Measurements from ENCODE around the gene TSPAN12.
"Not testable (repeated sequence)": the region's sequence is repeated elsewhere in the genome, so short reads cannot be mapped to it uniquely, and the experiment has no call there.

The TSPAN12 gene

DNA sequence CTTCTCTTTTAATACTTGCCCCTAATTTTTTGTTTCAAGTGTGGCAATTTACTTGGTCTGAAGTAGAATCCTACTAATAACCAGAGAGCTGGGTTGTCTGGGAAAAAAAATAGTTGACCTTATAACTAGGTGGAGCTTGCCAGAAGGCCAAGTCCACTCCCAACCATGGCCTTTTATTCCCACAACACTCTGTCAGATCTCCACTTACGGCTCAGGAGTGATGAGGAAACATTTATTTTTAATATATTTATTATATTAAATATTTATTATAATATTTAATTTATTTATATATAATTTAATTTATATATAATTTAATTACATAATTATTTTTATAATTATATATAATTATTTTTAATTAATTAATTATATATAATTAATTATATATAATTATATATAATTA is 58.8 kb downstream of the TSPAN12 start:
- Mint-ChIP-seq H3K27ac (no peak overlapping the region), H3K27me3 (no peaks in the 10 kb centered on the region), H3K9me3 (no peaks in the 10 kb centered on the region), H3K4me1 (no peaks in the 10 kb centered on the region), H3K4me3 (no peak overlapping the region)
- no peak for DNase-seq
- ATAC-seq: no peak

DNA sequence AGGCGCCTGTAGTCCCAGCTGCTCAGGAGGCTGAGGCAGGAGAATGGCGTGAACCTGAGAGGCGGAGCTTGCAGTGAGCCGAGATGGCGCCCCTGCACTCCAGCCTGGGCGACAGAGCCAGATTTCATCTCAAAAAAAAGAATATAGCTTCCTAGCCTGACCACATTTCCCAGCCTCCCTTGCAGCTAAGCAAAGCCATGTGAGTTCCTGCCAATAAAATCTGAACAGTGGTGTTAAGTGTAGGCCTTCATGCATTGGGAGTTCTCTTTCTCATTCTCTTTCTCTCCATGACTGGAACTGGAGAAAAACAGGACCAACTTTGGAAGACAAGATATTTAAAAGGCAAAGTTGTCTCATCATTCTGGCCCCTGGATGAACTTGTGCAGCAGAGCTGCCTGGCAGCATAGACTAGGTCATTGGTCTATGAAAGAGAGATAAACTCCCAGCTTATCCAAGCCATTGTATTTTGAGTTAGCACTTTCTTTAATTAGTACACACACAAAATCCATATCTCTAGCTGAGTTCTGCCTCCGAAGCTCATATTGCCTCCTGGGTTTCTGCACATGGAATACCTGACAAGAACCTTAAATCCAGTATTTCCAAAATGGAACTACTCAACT is 60.8 kb downstream of the TSPAN12 start:
- Mint-ChIP-seq H3K4me1 (no peaks in the 10 kb centered on the region), H3K9me3 (no peaks in the 10 kb centered on the region), H3K4me3 (no peak overlapping the region), H3K27ac (no peak overlapping the region), H3K27me3 (no peaks in the 10 kb centered on the region)
- no peak for DNase-seq
- ATAC-seq: no peak

DNA sequence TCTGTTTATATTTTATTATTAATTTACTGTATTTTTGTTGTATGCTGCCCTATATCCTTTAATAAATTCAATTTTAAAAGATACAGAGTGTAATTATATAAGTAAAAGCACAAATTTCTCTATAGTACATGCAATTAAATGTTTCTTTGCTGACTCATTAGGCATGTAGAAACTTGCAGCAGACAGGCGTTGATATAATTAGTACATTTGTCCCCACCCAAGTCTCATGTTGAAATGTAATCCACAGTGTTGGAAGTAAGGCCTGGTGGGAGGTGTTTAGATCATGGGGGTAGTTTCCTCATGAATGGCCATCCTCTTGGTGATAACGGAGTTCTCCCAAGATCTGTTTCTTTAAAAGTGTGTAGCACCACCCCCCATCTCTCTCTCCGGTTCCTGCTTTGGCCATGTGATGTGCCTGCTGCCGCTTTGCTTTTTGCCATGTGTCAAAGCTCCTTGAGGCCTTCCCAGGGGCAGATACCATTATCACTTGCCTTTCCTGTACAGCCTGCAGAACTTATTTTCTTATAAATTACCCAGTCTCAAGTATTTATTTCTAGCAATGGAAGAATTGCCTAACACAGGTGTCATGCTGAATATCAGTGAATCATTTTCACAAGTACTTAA is 63.7 kb downstream of the TSPAN12 start:
- no peak overlapping the region for H3K4me3 Mint-ChIP-seq
- ATAC-seq (no peak), DNase-seq (no peak)
- peaks cover 3% of the 10 kb centered on the region for H3K27me3 Mint-ChIP-seq
- no peaks in the 10 kb centered on the region for H3K4me1 Mint-ChIP-seq
- no peaks in the 10 kb centered on the region for H3K9me3 Mint-ChIP-seq
- H3K27ac Mint-ChIP-seq: no peak overlapping the region

DNA sequence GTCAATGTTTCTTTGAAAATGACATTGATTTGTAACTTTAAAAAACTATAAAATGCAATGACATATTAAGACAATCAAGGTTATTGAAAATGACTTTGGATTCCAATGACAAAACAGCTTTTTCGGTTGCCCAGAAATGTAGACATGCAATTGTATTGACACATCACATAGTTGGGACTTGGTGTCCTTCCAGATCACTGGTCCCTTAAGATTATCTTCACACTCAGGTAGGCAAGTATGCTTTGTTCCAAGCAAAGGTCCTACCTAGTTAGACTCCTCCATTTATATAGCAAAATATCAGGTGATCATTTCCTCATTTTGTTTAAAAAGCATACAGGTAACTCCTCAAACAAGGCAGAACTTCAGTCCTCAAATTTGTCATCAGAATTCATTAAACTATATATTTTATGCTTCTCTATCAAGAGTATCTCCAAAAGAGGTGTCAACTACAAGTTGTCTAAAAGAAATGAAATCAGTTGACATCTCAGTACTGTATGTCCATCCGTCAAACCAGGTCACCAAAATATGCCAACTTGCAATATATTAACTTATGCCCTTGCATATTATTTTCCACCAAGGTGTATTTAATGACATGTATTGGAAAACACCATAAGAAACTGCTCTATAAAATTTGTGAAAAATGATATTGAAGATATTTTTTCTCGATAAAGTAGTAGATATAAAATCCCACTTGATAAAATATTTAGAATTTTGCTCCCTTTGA is 64.6 kb downstream of the TSPAN12 start:
- ATAC-seq (no peak), DNase-seq (no peak)
- no peaks in the 10 kb centered on the region for H3K4me1 Mint-ChIP-seq
- no peak overlapping the region for H3K27ac Mint-ChIP-seq
- no peak overlapping the region for H3K4me3 Mint-ChIP-seq
- H3K27me3 Mint-ChIP-seq: peaks cover 9% of the 10 kb centered on the region
- no peaks in the 10 kb centered on the region for H3K9me3 Mint-ChIP-seq

DNA sequence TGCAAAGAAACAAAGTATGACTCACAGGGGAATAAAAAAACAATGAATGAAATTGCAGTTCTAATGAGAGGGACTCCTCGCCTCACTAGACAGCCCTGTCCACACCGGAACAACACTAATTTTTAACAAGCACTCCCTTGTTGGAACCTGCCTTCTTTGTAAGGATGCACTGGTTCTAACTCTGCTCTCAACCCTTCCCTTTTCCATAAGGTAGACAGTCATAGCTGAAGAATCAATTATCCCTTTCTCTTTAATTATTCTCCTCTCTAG is 65.1 kb downstream of the TSPAN12 start:
- peaks cover 9% of the 10 kb centered on the region for H3K27me3 Mint-ChIP-seq
- H3K4me3 Mint-ChIP-seq: no peak overlapping the region
- no peaks in the 10 kb centered on the region for H3K4me1 Mint-ChIP-seq
- ATAC-seq (no peak), DNase-seq (no peak)
- H3K9me3 Mint-ChIP-seq: no peaks in the 10 kb centered on the region
- no peak overlapping the region for H3K27ac Mint-ChIP-seq

DNA sequence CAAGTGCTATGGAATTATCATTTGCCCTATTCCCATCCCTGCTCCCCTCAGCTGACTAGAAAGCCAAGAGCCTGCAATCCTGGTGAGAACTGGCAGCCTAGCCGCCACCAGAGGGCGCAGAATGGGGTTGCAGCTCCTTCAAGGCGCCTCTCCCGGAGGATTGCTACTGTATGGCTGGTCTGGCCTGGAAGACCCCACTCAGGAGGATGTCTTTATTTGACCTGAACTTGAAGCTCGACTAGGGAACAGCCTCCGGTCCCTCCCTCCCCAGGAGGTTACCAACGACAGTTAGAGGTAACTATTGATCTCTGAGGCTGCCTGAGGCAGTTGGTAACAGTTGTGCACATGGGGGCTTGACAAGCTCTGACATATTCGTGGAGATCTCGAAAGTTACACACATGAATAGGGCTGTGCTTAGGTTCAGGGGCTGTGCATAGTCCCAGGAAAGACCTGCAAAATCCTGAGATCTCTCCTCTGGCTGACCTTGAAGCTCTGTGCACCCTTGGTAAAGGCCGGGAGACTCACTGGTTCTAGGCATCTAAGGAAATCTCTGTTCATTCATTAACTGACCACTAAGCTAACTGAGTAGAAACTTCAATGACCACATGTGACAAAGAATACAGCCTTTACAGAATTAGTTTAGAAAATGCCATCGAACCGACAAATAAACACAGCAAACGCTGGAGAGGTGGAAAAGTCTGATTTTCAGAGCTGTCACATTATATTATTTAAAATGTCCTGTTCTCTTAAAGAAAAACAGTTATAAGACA is 65.7 kb downstream of the TSPAN12 start:
- Mint-ChIP-seq H3K9me3 (no peaks in the 10 kb centered on the region), H3K4me1 (no peaks in the 10 kb centered on the region), H3K27me3 (peaks cover 9% of the 10 kb centered on the region), H3K4me3 (no peak overlapping the region), H3K27ac (no peak overlapping the region)
- DNase-seq (peak; percentile 47 to 54), ATAC-seq (peak; percentile 73)

DNA sequence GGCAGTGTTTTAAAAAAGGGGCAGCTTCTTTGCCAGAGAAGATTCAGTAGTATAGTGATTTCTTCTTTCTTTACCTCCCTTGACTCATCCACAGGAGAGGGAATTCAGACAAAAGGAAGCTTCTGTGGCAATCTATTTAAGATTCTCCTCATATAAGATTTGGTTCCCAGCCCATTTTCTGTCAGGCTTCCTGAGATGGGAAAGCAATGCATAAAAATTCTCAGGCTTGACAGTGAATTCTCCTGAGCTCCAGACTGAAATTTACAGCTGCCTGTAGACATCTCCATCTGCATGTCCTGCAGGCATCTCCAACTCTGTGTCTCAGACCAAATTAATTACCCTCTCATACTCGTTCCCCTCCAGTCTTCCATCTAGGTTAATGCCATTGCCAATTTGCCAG is 72.8 kb downstream of the TSPAN12 start:
- ATAC-seq (no peak), DNase-seq (no peak)
- peaks cover 17% of the 10 kb centered on the region for H3K27me3 Mint-ChIP-seq
- H3K4me3 Mint-ChIP-seq: no peak overlapping the region
- H3K4me1 Mint-ChIP-seq: no peaks in the 10 kb centered on the region
- H3K27ac Mint-ChIP-seq: no peak overlapping the region
- H3K9me3 Mint-ChIP-seq: no peaks in the 10 kb centered on the region

DNA sequence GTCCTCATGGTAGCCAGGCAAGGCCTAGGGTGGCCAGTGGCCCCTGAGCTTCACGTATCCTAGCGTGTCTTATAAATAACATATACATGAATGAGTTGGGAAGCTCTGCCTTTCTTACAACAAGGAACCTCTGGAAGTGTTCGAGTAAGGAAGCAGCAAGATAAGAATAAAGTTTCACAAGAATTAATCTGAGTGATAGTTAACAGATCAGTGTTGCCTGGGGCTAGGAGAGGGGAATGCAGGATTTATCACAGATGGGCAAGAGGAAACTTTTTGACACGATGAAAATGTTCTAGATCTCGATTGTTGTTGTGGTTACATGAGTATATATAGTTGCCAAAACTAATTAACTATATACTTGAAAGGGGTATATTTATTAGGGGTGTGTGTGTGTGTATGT is 74.2 kb downstream of the TSPAN12 start:
- ATAC-seq (no peak), DNase-seq (no peak)
- H3K27me3 Mint-ChIP-seq: peaks cover 9% of the 10 kb centered on the region
- no peak overlapping the region for H3K4me3 Mint-ChIP-seq
- H3K4me1 Mint-ChIP-seq: no peaks in the 10 kb centered on the region
- no peak overlapping the region for H3K27ac Mint-ChIP-seq
- no peaks in the 10 kb centered on the region for H3K9me3 Mint-ChIP-seq

DNA sequence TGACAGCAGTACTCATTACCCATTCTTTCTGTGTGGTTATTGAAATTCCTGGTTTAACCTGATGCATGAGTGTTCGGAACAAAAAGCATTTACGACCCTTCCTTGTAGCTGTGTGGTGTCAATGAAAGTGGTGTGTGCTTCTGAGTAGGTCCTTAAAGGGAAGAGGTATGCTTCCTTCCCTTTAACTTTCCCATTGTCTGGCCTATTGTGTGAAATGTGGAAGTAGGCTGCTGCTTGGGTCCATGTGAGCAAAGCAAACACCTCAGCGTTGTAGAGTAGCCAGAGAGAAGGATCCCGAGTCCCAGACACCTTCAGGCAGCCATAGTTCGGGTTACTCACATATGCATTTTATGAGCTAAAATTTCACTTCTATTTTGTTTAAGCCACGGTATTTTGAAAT is 74.7 kb downstream of the TSPAN12 start:
- Mint-ChIP-seq H3K9me3 (no peaks in the 10 kb centered on the region), H3K4me1 (no peaks in the 10 kb centered on the region), H3K27me3 (peaks cover 8% of the 10 kb centered on the region), H3K27ac (no peak overlapping the region), H3K4me3 (no peak overlapping the region)
- DNase-seq (no peak), ATAC-seq (no peak)

DNA sequence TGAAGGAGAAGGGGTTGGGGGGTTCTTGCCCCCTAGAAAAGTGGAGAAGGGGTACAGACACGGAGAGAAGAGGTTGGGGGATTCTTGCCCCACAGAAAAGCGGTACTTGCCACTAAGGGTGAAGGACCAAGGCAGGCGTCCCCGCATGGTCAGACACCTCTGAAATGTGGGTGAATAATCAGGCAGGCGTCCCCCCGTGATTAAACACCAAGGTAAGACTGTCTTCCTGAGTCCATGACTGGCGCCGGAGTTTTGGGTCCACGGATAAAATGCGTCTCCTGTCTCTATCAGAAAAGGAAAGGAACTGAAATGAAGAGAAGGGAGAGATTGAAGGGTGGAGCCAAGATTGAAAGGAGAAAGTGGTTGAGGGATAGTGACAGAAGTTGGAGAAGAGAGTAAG is 76.0 kb downstream of the TSPAN12 start:
- H3K4me1 Mint-ChIP-seq, ATAC-seq, H3K9me3 Mint-ChIP-seq, H3K27me3 Mint-ChIP-seq, DNase-seq, H3K27ac Mint-ChIP-seq, H3K4me3 Mint-ChIP-seq: not testable (repeated sequence)

DNA sequence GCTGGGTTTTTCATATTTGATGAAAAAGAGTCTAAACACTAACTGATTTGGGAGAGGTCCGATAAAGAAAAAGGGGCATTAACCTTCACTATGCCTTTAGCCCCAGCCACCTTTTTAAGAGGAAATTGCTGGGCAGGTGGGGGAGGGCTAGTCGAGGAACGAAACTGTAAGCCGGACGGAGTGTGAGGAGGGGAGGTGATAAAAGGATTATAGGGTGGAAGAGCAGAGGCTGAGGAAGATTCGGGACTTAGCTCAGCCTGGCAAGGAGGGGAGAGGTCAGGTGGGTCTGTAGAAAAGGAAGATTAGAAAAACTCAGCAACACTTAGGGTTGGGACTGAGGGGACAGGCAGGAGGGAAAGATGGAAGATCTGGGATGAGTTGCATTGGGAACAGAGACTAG is 77.0 kb downstream of the TSPAN12 start:
- peaks cover 3% of the 10 kb centered on the region for H3K27me3 Mint-ChIP-seq
- no peak for ATAC-seq

DNA sequence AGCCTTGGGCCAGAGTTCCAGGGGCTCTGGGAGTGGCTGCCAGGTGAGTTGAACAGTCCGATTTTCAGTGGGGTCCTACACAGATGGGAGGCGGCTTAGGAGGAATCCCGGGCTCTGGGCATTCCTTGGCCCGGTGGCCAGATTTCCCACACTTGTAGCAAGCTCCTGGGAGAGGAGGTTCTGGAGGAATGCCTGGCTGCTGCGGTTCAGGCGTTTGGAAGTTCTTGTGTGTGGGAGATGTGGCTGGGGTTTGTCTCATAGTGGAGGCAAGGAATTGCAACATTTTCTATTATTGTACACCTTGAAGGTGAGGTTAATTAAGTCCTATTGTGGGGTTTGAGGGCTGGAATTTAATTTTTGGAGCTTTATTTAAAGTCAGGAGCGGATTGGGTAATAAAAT is 77.5 kb downstream of the TSPAN12 start:
- H3K9me3 Mint-ChIP-seq, H3K4me1 Mint-ChIP-seq, ATAC-seq, H3K27me3 Mint-ChIP-seq, DNase-seq, H3K27ac Mint-ChIP-seq, H3K4me3 Mint-ChIP-seq: not testable (repeated sequence)

More for the DNA sequence above, 77.0 kb downstream of the TSPAN12 start:
- no peak overlapping the region for H3K27ac Mint-ChIP-seq
- no peak overlapping the region for H3K4me3 Mint-ChIP-seq
- no peak for DNase-seq
- H3K4me1 Mint-ChIP-seq: no peaks in the 10 kb centered on the region
- H3K9me3 Mint-ChIP-seq: no peaks in the 10 kb centered on the region

DNA sequence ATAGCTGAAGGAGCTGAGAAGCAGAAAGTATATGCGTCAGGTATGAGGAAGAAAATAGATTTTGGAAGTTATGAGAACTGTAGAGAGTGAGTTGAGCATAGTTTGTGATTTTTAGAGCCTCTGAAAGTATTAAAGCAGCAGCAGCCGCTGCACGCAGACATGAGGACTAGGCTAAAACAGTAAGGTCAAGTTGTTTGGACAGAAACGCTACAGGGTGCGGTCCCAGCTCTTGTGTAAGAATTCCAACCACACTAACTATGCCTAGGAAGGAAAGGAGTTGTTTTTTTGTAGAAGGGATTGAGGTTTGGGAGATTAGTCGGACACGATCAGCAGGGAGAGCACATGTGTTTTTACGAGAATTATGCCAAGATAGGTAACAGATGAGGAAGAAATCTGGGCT is 78.9 kb downstream of the TSPAN12 start:
- H3K9me3 Mint-ChIP-seq, DNase-seq, H3K4me3 Mint-ChIP-seq, H3K4me1 Mint-ChIP-seq, H3K27ac Mint-ChIP-seq, H3K27me3 Mint-ChIP-seq, ATAC-seq: not testable (repeated sequence)

DNA sequence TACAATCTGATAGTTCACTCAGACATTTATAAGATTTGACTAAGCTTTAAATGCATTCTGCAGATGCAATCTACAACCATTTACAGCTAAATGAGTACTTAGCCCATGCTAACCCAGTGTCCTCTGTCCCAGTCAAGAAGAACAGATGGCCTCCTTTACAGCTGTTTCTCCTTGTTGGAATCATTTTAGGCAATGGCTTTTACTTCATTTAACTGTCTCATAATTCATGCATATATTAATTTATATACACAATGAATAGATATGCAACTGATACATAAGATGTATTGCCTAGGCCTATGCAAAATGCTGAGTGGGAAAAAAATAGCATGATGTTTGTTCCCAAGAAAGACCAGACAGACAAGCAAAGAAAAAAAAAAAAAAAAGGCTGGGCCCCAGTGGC is 82.2 kb downstream of the TSPAN12 start:
- no peak overlapping the region for H3K27ac Mint-ChIP-seq
- H3K4me1 Mint-ChIP-seq: no peaks in the 10 kb centered on the region
- no peak overlapping the region for H3K4me3 Mint-ChIP-seq
- H3K9me3 Mint-ChIP-seq: no peaks in the 10 kb centered on the region
- DNase-seq (no peak), ATAC-seq (no peak)
- no peaks in the 10 kb centered on the region for H3K27me3 Mint-ChIP-seq

DNA sequence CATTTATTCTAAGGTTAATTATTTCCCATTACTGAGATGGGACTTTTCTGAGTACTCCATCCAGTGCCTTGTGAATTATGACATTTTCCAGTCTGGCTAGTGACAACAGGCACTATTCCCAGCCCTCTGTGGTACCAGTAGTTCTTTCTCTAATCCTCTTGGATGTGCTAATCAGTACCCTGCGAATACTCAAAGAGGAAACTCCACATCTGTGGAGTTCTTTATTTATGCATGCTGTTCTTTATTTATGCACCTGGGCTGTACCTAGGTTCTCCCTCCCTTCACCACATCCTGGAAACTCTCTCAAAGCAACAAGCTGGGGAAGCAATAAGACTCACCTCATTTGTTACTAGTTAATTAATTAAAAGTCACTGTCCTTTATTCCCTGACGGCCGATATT is 83.5 kb downstream of the TSPAN12 start:
- H3K4me3 Mint-ChIP-seq: no peak overlapping the region
- ATAC-seq (no peak), DNase-seq (no peak)
- H3K4me1 Mint-ChIP-seq: no peaks in the 10 kb centered on the region
- H3K9me3 Mint-ChIP-seq: no peaks in the 10 kb centered on the region
- H3K27ac Mint-ChIP-seq: no peak overlapping the region
- no peaks in the 10 kb centered on the region for H3K27me3 Mint-ChIP-seq

DNA sequence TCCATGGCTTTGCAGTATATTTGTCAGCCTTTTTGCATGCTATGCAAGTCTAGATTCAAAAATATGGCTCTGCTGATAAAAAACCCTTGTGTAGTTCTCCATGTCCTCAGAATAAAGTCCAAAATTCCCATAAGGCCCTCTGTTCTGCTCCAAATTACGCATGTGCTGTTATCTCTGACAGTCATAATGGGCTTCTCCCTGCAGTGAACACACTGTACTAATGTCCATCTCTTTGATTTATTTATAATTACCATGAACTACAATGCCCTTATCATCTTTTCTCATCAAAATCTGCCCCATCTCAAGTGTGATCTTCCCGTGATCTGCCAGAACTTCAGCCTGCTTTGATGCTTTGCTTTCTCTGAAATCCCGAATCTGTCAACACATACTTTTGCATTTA is 87.7 kb downstream of the TSPAN12 start:
- DNase-seq (no peak), ATAC-seq (no peak)
- Mint-ChIP-seq H3K27me3 (no peaks in the 10 kb centered on the region), H3K4me1 (no peaks in the 10 kb centered on the region), H3K4me3 (no peak overlapping the region), H3K9me3 (no peaks in the 10 kb centered on the region), H3K27ac (no peak overlapping the region)

Data from stimulated activated naive CD8-positive, alpha-beta T cell treated with anti-CD3 and anti-CD28 coated beads, Interleukin-15, amount 100 ng/mL, for 72 hours (primary cell).